Osteoblast (primary cell): ENCODE measurements around the gene CAMK4. TPM values are rescaled to one million over a fixed set of nuclear protein-coding genes. Genes with fewer than 3 reads are reported as not detected.

ENCODE experiments used
- DNase-seq: peaks from one replicate; pipeline ENCODE4 v3.0.0; 2011; ENCODE audit warnings: low spot score, mixed read lengths; ENCODE audit not compliant: insufficient read length; ENCODE audit errors: missing footprints
- H2AFZ ChIP-seq: 2 replicates; pipeline ENCODE4 v1.6.0; 2011; ENCODE audit warnings: mild to moderate bottlenecking, low read length
- H3K27ac ChIP-seq: 2 replicates; pipeline ENCODE4 v1.5.1; 2011; ENCODE audit warnings: mild to moderate bottlenecking, low read depth, low read length, moderate library complexity
- H3K27me3 ChIP-seq: 2 replicates; pipeline ENCODE4 v1.6.0; 2012; ENCODE audit warnings: mild to moderate bottlenecking, control low read depth, inconsistent platforms, low read length, moderate library complexity; ENCODE audit not compliant: insufficient read depth
- H3K36me3 ChIP-seq: 2 replicates; pipeline ENCODE4 v1.5.1; 2011; ENCODE audit warnings: mild to moderate bottlenecking, low read length, control low read depth, moderate library complexity; ENCODE audit not compliant: insufficient read depth
- H3K4me1 ChIP-seq: 2 replicates; pipeline ENCODE4 v1.5.1; 2011; ENCODE audit warnings: mild to moderate bottlenecking, low read length, control low read depth, moderate library complexity; ENCODE audit not compliant: insufficient read depth
- H3K4me2 ChIP-seq: 2 replicates; pipeline ENCODE4 v1.6.0; 2011; ENCODE audit warnings: mild to moderate bottlenecking, low read length; ENCODE audit not compliant: insufficient read depth
- H3K4me3 ChIP-seq: fragments of 200-600 bp; sonication (generic); 3 replicates; pipeline ENCODE4 v1.5.1; 2012; ENCODE audit warnings: mild to moderate bottlenecking, low read length, inconsistent platforms; ENCODE audit not compliant: insufficient read depth
- H3K79me2 ChIP-seq: 2 replicates; pipeline ENCODE4 v1.6.0; 2012; ENCODE audit warnings: mild to moderate bottlenecking, low read length, control low read depth, inconsistent platforms; ENCODE audit not compliant: insufficient read depth
- H3K9me3 ChIP-seq: 2 replicates; pipeline ENCODE4 v1.5.1; 2011; ENCODE audit warnings: low read depth, low read length, control low read depth
- H4K20me1 ChIP-seq: 2 replicates; pipeline ENCODE4 v1.6.0; 2012; ENCODE audit warnings: mild to moderate bottlenecking, low read length, control low read depth; ENCODE audit not compliant: insufficient read depth
- total RNA-seq: library from RNA; depleted of rRNA; stranded (reverse); fragments of >200 nt; gene quantifications from 2 replicates; pipeline ENCODE4 v1.2.3, GENCODE V29; 2012
- TF ChIP-seq, protein P1 (sequence below): IDR thresholded peaks from 2 replicates; pipeline ENCODE4 v1.5.1; 2011; ENCODE audit warnings: mild to moderate bottlenecking, low read depth, low read length, moderate library complexity; ENCODE audit errors: extremely low read depth

Gene CAMK4
- total RNA-seq, 1 donor = 0.72 TPM

DNA sequence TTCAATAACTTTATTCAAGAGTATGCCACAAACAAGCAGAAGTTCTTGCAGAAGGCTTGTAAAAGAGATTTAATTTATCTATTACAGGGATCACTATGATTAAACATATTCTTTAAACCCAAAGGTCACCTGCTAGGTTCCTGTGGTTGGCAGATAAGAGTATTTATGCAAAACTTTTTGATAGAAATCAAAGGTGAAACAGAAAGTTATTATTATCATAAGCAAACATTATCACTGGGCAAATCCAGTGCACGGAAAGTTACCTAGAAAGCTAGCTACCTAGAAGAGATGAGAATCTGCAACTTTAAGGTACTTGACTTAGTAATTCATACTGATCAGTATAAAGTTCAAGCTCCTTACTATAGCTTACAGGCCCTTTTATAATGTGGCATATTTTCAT lies 284.9 kb downstream of the CAMK4 start:
- no peaks in the 10 kb centered on the region for H4K20me1 ChIP-seq
- no peak for DNase-seq
- H3K9me3 ChIP-seq = no peaks in the 10 kb centered on the region
- no peak overlapping the region for H3K4me3 ChIP-seq
- H3K4me1 ChIP-seq = peaks cover 15% of the 10 kb centered on the region
- H3K79me2 ChIP-seq = peaks cover 64% of the 10 kb centered on the region
- TF ChIP-seq, protein P1, sequence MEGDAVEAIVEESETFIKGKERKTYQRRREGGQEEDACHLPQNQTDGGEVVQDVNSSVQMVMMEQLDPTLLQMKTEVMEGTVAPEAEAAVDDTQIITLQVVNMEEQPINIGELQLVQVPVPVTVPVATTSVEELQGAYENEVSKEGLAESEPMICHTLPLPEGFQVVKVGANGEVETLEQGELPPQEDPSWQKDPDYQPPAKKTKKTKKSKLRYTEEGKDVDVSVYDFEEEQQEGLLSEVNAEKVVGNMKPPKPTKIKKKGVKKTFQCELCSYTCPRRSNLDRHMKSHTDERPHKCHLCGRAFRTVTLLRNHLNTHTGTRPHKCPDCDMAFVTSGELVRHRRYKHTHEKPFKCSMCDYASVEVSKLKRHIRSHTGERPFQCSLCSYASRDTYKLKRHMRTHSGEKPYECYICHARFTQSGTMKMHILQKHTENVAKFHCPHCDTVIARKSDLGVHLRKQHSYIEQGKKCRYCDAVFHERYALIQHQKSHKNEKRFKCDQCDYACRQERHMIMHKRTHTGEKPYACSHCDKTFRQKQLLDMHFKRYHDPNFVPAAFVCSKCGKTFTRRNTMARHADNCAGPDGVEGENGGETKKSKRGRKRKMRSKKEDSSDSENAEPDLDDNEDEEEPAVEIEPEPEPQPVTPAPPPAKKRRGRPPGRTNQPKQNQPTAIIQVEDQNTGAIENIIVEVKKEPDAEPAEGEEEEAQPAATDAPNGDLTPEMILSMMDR = no peak
- H3K4me2 ChIP-seq = no peak overlapping the region
- no peak overlapping the region for H2AFZ ChIP-seq
- no peak overlapping the region for H3K27ac ChIP-seq
- H3K27me3 ChIP-seq = no peaks in the 10 kb centered on the region
- peaks cover 4% of the 10 kb centered on the region for H3K36me3 ChIP-seq

DNA sequence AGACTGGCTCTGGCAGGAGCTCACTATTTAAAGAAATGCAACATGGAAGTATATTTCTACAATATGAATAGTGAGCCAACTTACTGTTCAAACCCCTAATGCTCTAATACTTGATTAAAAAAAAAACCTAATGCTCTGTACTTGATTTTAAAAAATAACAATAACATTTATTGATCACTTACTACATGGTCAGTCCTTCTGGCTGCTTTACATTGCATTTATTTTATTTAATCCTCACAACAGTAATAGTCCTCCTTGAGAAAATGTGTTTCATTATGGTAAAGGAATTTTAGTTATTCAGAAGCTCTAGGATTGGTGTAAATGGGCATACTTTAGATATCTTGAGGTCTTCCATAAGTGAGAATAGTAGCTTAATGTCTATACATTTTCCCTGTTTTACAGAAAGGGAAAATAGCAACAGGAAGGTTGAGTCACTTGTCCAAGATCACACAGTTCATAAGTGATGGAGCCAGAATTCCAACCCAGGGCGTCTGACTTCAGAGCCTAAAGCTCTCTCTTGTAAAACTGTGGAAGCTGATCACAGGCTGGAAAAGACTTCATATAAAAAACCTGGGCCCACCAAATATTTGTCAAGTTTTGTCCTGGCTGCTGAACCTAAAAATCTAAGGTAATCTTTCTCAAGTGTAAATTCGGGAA lies 287.1 kb downstream of the CAMK4 start:
- Histone ChIP-seq H3K36me3 (no peaks in the 10 kb centered on the region), H3K9me3 (no peaks in the 10 kb centered on the region), H3K27me3 (no peaks in the 10 kb centered on the region), H3K4me3 (peak overlapping the region; percentile 97), H4K20me1 (no peaks in the 10 kb centered on the region), H3K27ac (peak overlapping the region; percentile 88), H2AFZ (peak overlapping the region; percentile 82), H3K4me1 (peaks cover 15% of the 10 kb centered on the region), H3K79me2 (peaks cover 61% of the 10 kb centered on the region), H3K4me2 (peak overlapping the region; percentile 86)
- no peak for DNase-seq
- TF ChIP-seq, protein P1 = no peak

DNA sequence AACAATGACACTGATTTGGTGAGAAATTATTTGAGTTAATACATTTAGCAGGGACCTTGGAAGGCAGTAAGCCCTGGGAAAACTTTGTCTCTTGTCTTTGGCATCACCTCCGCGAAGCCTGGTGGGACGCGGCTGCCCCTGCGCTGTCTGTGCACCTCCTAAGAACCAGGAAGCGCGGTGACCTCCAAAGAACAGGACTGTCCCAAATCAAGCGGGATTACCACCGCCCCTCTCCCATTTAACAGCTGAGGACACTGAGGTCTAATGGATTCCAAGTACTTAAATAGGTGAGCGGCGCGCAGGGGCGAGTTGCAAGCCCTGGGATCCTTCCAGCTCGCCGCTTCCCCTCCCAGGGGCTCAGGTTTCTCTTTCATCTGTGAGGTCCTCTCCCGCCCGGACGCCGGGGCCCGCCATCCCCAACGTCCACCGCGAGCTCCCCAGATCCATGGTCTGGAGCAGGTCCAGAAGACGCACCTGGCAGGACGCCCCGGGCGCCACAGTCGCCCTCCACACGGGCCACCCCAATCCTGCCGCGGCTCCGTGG lies 287.7 kb downstream of the CAMK4 start:
- peak; percentile 68 for DNase-seq
- Histone ChIP-seq H3K79me2 (peaks cover 55% of the 10 kb centered on the region), H3K27ac (peak overlapping the region; percentile 88)

More for the DNA sequence above, 287.7 kb downstream of the CAMK4 start:
- Histone ChIP-seq H3K4me2 (peak overlapping the region; percentile 86), H3K9me3 (no peaks in the 10 kb centered on the region), H3K4me3 (peak overlapping the region; percentile 97), H2AFZ (peak overlapping the region; percentile 82), H3K27me3 (no peaks in the 10 kb centered on the region), H4K20me1 (no peaks in the 10 kb centered on the region), H3K36me3 (no peaks in the 10 kb centered on the region), H3K4me1 (peaks cover 15% of the 10 kb centered on the region)
- TF ChIP-seq, protein P1 = no peak
